HG02840 (cell line): ENCODE data around the gene RIMKLB.

ENCODE experiments used
- ATAC-seq: cut with Tn5 transposase; IDR thresholded peaks from one replicate; pipeline ENCODE4 v1.9.1; 2021; ENCODE audit warnings: mild to moderate bottlenecking, moderate library complexity, moderate number of reproducible peaks; ENCODE audit not compliant: unreplicated experiment, low FRiP score

The RIMKLB gene, protein sequence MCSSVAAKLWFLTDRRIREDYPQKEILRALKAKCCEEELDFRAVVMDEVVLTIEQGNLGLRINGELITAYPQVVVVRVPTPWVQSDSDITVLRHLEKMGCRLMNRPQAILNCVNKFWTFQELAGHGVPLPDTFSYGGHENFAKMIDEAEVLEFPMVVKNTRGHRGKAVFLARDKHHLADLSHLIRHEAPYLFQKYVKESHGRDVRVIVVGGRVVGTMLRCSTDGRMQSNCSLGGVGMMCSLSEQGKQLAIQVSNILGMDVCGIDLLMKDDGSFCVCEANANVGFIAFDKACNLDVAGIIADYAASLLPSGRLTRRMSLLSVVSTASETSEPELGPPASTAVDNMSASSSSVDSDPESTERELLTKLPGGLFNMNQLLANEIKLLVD

DNA sequence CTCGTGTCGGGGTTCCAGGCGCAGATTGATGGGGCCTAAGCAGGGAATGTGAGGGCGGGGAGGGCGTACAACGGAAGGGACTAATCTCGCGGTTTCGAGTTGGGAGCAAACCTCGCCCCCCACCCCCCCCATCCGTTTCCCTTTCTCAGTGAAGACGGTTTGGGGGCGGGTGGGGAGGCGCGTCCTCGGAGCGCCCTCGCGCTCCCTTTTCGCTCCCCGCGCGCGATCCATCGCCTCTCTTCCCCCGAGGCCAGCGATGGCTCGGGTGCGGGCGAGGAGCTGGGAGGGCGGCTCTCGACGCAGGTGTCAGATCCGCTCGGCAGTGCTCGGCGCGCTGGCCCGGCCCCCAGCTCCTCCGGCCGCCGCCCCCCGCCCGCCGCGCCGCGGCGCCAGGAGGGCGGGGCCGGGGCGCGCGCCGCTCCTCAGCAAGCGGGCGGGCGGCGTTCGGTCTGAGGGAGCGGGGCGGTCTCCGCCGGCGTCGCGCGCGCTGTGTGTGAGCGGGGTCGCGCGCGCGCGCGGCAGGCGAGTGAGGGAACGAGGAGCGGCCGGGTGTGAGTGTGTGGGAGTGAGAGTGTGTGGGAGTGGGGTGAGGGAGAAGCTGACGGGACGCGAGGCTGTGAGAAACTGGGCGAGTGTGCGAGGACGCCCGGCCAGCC lies at the start of gene RIMKLB:
RIMKLB (plus strand) TSS at position 516 of the 656 bp plus-strand sequence. CDS start 15,876 bp downstream, outside the sequence.
- no peak for ATAC-seq

DNA sequence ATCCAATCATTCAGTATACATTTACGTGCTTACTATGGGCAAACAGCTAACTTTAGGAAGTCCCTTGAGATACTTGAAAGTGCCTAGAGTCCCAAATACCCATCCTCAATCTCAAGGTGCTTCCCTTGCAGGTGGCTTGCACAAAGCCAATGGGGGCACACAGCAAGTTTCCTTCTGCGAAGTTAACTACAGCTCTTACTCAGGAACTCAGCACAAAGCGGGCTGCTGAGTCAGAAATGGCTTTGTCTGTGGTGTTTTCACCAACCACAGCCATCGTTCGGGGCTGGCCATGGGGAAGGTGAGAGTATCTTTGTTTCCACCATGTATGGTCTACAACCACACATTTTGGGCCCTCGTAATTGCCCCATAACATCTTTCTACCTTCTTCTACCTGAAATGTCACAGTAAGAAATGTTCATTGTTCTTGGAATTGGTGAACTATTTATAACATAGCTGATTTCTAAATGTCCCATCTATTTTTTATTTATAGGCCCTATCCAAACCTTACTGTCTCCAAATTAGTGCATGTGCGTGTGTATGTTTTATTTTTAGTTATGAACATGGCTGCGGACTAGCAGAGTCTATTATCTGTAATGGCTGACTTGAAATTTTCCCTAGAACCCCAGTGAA lies 49.1 kb upstream of the RIMKLB start:
- peak; percentile 54 for ATAC-seq

DNA sequence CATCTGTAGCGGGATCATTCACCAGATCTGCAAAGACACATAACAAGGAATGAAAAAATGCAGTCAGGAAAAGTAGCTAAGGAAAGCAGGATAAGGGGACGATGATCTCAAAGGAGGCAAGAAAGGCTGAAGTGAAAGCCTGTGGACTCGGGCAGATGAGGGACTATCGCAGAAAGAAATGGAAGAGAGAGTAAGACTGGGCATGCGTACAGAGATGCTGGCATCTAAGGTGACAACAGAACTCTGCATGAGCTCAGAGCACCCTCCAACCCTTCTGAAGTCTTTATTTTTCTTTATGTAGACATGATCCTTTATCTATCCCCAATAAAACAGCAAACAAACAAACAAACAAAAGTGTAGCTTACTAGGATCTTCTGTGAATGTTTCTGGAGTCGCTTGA lies 42.4 kb upstream of the RIMKLB start:
- no peak for ATAC-seq

DNA sequence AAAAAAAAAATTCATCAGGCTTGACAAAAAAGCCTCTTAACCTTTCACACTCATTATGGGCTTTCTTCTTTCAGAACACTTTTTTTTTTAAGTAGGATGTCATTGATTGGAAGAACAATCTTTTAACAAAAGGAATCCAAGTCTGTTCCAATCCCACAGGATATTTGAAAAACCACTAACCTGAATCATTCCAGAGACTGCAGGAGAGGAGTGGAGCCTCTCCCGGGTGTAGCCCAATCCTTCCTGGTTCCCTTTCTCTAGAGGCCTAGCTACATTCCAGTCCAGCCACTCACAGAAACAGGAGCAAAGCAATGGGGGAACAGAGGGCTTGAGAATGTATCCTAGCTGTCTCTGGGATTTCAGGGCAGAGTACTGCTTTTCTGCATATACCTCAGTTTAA lies 39.4 kb upstream of the RIMKLB start:
- ATAC-seq = no peak

DNA sequence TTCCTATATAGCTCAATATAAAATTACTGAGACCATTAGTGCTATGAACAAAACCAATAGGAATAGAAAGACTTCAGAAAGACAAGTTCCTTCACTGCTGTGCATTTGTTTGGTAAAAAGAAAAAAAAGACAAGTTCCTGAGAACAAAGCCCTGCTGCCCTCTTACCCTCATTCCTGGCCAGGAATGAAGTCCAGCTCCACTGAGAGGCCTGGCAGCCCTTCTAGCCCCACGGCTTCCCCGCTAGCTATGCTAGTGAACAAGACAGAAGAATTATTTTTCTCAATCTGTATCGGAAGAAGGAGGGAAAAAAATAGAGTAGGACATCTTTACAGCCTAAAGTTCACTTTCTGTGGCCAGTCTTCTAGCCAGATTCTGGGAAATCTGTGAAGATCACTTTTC lies 36.8 kb upstream of the RIMKLB start:
- no peak for ATAC-seq

DNA sequence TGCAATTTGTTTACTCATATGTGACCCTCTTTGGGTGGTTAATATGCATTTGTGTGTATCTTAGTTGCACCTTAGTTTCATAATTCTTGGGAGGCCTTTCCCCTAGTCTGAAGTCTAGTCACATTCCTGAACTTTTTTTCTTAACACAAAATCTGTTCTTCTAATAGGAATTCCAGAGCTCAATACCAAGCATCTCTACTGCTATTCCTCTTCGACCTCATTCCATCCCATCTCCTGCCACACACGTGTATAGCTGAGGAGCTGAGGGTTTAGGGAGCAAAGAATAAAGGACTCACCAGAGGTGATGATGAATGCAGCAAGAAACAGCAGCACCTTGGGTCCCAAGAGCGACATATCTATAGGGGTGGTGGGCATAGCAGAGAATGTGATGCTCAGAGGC lies 36.0 kb upstream of the RIMKLB start:
- no peak for ATAC-seq

DNA sequence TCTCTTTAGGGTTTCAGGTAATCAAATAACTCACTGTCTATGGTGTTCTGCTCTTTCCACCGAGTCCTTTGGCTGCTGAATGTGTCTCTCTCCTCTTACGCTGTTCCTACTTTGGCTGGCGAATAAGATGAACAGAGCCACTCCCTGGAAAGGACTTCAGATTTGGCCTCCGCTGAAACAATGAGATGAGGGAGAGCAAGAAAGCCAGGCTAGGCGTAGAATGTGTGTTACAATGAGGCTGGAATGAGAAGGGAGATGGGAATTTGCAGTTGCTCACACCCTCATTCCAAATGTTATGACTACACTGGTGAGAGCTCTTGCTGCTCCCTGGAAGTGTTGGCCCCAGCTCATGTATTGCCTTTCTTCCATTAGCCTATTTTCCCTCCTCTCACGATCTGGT lies 35.2 kb upstream of the RIMKLB start, which contains the start of gene MFAP5:
MFAP5 (minus strand) TSS at position 234 of the 400 bp plus-strand sequence. CDS start 722 bp downstream, outside the sequence.
- no peak for ATAC-seq

DNA sequence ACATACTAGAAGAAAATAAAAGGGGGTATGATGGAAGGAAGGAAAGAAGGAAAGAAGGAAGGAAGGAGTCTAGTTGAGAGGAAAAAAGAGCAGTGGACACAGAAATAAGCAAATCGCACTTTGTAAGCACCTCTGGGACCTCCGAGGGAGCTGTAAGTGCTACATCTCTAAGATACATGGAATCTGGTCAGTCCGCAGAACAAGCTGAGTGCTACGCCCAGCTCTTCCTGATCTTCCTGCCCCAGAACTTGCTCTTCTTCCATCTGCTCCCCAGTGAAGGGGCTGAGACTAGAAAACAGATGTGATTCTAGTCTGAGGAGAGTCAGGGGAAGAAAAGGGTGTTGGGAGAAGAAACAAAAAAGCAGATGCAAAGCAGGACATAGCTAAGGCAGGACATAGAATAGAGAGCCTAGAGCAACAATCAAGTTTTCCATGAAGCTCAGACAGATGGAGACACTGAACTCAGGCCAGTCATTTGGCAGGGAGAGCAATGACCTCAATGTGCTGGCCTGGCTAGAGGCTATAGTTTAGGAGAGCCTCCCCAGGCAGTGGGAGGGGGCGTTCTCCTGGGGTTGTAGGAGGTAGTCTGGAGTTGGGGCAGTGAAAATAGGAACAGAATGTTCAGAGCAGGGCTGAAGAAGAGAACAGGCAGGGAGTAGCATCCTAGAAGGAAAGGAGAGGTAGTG lies 33.4 kb upstream of the RIMKLB start:
- ATAC-seq = no peak

DNA sequence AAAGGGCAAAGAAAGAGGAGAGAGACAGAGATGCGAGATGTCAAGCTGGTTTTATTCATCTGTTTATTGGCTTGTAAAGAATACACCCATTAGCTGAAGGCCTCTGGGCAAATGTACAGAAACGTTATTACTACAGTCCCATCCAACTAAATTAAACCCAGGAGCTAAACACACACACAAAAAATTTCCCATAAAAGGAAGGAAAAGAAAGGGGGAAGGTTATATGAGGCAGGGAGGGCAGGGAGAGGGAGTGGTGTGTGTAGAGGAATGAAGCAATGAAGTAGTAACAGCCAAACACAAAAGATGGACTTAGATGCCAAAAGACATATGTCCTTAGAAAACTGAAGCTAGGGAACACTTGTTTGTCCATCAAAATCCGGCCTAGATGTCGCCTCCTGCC lies 32.0 kb upstream of the RIMKLB start:
- no peak for ATAC-seq

DNA sequence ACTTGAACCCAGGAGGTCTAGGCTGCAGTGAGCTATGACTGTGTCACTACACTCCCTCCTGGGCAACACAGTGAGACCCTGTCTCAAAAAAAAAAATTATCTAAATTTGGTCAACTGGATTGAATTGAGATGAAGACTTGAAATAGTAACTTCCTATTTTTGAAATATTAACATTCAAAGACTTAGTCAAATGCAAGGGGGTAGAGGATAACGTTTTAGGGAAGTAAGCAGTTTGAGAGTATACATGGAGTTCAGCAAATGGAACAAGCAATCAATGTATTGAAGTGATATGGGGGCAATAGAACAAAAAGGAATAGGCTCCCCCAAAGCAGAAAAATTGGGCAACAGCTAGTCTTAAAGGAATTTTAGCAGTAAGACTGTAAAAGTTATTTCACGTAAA lies 30.5 kb upstream of the RIMKLB start:
- ATAC-seq = no peak

DNA sequence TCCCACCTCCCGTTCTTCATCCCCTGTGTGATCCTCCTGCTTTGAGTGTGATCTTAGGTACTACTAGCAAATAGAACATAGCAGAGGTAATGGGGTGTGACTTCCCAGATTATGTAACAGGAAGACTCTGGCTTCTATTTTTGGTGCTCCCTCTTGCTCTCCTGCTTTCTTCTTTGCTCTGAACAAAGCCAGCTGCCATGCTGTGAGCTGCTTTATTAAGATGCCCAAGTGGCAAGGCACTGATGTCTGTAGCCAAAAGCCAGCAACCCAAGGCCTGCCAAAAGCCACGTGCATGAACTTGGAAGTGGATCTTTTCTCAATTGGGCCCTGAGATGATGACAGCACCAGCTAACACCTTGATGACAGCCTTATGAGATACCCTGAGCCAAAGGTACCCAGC lies 29.4 kb upstream of the RIMKLB start:
- no peak for ATAC-seq

DNA sequence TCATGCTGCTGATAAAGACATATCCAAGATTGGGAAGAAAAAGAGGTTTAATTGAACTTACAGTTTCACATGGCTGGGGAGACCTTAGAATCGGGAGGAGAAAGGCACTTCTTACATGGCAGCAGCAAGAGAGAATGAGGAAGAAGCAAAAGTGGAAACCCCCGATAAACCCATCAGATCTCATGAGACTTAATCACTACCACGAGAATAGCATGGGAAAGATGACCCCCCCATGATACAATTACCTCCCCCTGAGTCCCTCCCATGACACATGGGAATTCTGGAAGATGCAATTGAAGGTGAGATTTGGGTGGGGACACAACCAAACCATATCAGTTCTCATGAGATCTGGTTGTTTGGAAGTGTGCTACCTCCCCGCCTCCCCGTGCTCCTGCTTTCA lies 25.4 kb upstream of the RIMKLB start:
- ATAC-seq = no peak

DNA sequence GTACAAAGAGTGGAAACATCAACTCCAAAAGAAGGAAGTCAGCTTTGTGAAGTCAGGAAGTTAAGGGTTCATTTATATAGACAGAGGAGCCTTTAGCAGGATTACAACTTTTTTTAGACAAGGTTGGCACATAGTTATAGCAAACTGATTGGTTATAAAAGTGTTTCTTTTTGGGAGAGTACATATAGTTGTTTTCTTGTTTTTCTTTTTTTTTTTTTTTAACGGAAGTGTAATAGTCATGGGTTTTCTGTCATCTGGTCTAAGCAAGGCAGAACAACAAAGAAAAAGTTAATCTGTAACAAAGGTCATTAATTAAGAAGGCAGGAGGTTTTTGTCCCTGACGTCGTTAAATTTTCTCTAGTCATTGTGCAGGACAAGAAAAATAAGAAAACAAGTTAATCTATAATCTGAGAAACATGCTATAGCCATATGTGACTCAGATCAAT lies 22.2 kb upstream of the RIMKLB start:
- ATAC-seq = no peak

DNA sequence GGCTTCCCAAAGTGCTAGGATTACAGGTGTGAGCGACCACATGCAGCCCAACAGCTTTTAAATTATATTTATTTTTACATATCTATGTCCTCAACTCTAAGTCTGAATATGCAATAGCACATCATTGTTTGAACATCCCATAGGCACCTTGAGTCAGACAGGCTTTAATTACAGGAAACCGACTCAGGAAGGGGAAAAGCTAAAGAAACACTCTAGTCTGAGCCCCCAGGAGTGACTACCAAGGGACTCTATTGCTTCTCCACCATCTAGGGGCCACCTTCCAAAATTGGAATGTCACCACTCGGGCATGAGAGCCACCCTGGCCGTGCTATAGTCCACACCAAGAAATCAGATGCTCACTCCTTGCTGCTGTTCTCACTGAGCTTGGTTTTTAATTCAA lies 21.1 kb upstream of the RIMKLB start:
- no peak for ATAC-seq

DNA sequence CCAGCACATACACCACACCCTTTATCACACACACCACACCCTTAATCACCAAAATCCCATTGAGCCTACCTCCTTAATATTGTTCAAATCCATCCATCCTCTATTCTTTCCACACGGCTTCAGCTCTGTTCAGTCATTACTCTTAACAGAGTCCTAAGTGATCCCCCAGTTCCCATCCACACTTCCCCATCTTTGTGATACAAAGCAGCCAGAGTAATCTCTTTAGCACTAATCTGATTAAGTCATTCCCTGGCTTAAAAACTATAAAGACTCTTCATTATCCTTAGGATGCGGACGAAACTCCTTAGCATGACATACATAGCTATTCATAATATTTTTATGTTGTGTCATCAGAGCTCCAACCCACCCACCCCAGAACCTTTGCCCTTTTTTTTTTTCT lies 20.4 kb upstream of the RIMKLB start:
- no peak for ATAC-seq

DNA sequence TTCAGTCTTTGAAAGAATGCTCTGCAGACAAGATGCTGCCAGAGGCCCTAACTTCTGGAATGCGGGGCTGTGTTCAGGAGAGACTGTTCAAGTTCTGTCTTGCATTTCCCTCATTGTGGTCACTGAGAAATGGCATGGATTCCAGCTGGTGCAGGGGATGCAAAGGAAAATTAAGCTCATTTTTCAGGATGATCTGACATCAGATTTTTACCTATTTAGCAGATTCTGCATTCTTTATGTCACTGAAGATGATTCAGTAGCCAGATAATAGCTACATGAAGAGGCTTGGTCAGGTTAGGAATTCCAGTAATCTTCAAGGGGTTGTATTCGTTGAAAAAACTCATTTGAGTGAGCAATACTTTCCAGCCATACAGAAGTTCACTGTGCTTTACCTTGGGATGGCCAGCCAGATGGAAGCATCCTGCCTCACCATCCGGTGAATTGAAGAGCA lies 19.1 kb upstream of the RIMKLB start:
- ATAC-seq = no peak

DNA sequence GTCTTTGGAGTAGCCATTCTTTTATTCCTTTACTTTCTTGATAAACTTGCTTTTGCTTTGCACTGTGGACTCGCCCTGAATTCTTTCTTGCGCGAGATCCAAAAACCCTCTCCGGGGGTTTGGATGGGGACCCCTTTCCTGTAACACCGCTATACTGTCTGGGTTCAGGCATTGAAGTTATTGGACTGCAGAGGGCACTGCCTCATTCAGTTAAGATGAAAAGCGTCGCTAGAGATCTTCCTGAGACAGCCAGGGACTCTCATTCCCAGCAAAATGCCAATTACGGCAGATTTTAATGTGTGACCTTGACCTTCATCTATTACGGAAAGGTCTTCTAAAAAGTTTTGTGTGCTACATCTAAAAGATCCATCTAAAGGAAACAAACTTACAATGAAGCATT lies 17.3 kb upstream of the RIMKLB start:
- no peak for ATAC-seq

DNA sequence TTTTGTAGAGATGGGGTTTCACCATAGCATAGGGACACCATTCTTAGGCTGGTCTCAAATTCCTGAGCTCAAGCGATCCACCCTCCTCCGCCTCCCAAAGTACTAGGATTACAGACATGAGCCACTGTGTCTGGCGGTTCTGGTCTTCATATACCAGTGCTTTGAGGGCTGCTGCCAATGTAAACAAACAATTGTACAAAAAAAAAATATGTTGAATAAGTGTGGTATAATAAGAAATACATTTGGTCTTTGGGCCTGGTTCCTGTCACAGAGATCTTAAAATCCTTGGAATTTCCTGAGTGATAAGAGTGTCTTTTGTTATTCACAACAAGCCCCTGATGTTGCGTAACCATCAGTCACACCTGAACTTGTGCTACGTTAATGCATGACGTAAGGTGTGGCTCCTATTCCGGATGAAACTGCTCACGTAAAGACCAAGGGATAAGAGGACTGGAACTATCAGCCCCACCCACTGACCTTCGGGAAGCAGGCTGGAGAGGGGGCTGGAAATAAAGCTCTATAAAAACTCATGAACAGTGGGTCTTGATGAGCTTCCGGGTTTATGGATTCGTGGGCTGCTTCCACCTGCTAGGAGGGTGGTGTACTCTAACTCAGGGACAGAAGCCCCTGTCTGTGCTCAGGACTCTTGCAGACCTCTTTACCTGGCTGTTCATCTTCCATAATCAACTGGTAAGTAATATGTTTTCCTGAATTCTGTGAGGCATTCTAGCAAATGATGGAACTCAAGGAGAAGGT lies 16.5 kb upstream of the RIMKLB start:
- no peak for ATAC-seq

DNA sequence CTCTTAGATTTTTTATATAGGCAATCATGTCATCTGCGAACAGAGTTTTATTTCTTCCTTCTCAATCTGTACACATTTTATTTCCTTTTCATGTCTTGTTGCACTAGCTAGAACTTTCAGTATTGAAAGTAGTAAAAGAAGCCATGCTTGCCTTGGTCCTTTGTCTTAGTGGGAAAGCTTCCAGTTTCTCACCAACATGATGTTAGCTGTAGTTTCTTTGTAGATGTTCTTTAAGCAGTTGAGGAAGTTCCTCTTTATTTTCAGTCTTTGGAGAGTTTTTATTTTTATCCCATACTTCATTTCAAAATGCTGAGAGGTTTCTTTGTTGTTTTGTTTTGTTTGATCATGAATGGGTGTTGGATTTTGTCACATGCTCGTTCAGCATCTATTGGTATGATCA lies 12.7 kb upstream of the RIMKLB start:
- no peak for ATAC-seq
